Retina (tissue), 1 donor: Measurements from ENCODE around the gene INF2.

ENCODE experiments used
- DNase-seq: peaks from one replicate; pipeline ENCODE4 v3.0.0-alpha.2; 2016

Gene INF2

DNA sequence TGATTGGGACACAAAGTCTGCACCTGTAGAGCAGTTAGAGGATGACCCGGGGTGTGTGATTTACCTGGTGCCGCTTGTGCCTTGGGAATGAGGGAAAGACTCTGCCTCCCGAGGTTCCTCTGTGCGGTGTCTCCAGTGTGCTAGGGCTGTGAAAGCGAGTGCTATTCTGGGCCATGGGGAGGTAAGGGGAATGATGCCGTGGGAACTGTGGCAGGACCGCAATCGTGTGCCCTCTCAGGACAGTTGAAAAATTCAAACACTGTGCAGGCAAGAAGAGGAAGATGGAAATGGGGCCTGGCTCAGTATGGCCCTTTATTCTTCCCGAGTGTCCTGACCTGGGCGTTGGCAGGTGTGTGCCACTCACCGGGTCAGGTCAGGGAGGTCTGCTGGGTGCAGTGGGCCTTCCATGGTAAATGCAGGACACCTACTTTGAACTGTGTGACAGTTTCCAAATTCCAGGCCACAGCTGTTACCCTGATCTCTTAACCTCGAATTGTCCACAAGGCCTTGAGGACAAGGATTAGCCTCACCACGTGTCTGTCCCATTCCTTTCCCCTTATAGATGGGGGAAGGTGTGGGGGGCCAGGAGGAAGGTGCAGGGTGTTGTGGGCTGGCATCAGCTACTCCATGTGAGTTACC lies 64.9 kb downstream of the INF2 start:
- no peak for DNase-seq

DNA sequence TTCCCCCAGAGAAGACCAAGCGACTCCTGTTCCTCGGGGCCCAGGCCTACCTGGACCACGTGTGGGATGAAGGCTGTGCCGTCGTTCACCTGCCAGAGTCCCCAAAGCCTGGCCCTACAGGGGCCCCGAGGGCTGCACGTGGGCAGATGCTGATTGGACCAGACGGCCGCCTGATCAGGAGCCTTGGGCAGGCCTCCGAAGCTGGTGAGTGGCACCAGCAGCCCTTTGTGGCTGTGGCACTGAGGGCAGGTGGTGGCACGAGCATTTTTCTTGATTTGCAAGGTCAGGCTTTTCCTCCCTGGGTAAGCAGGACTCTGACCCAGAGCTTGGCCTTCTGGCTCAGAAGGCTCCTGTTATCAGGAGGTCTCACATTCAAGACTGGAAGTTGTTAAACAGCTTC lies 66.2 kb downstream of the INF2 start:
- no peak for DNase-seq

DNA sequence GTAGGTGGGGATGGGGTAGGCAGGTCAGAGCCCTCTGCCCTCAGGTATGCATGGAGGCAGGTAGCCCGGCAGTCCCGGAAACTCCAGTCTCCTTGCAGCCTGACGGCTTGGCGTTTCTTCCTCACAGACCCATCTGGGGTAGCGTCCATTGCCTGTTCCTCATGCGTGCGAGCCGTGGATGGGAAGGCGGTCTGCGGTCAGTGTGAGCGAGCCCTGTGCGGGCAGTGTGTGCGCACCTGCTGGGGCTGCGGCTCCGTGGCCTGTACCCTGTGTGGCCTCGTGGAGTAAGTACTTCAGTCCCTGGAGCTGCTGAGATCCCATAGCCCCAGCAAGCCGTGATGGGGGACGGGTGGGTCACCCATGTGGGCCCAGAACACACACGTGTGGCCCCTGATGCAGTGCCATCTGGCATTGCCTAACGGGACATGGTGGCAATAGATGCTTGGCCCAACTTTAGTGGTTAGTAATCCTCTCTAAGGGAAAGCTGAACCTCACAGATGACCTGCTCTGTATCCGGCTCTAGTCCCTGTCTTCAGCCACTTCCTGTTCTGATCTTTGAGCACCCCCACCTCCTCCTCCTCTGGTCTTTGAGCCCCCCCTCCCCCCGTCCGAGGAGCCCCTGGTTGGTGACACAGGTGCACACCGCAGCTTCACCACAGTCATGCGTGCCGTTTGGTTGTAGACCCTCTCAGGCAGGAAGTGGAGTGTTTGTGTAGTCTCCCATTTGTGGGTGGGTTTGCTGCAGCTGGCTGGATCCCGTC lies 67.2 kb downstream of the INF2 start:
- no peak for DNase-seq

DNA sequence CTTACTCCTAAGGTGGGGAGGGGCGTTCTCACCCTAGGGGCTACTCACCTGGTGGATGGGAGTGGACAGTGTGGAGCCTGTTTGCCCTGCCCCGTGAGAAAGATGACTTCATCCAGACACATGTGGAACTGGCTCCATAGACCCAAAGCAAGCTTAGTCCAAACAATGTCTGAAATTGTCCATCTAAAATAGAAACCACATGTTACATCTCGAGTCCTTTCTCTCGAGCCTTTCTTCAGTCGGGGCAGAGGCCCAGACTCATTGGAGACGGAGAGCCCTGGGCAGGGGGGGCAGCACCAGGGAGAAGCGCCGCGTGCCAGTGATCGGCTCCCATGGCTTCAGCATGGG lies 67.8 kb downstream of the INF2 start:
- DNase-seq, result no peak

DNA sequence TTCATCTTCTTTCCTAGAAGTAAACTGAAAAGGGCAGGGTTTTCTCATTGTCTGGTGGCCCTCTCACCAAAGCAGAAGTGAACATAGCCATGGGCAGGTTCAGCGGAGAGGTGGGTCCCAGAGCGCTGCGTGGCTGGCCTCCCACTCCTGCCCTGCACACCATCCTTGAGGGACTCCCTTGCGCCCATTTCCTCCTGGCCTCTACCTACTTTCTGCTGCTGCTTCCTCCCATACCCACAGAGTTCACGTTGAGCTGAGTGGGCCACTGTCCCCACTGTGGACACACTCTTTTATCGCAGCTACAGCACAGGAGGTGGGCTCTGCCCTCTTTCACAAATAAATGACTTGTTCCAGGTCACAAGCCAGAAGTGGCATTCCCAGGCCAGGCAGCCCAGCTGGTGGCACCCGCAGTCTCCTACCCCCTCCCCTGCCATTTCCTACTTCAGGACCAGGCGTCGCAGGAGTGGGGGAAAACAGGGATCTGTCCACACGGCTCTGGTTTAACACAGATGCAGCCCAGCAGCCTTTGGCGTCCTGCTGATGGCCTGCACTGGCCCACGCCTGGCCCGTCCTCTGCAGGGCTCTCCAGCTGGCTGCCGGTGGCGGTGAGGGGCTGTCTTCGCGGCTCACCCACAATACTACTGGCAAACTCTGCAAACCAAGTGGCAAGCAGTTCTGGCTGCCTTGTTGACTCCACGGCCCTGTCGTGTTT lies 68.4 kb downstream of the INF2 start:
- no peak for DNase-seq

DNA sequence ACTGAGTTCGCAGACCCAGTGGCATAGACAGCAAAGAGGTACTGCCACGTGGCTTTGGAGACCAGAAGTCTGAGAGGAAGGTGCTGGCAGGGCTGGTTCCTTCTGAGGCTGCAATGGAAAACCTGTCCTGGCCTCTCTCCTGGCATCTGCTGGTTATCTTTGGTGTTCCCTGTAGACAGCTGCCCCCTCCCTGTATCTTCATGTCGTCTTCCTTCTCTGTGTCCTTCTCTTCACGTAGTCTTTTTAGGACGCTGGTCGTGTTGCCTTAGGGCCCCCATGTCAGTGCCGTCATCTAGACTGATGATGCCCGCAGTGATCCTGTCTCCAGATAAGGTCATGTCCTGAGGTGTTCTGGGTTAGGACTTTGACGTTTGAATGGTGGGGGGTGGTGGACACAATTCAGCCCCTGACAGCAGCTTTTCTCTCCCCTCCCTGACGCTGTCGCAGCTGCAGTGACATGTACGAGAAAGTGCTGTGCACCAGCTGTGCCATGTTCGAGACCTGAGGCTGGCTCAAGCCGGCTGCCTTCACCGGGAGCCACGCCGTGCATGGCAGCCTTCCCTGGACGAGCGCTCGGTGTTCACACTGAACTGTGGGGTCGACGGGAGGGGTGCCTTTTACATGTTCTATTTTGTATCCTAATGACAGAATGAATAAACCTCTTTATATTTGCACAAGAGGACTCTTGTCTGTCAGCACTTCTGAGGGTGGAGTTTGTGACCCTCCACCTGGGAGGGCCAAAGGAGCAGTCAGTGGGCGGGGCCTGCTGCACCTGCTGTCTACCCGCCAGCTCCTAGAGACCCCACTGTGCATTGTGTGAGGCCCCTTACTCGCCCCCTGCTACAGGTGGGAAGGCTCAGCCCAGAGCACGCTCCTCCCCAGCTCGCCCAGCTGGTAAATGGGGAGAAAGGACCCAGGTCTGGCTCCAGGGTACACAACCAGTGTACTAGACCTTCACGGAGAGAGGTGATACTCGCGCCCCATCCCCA lies 69.9 kb downstream of the INF2 start:
- no peak for DNase-seq

DNA sequence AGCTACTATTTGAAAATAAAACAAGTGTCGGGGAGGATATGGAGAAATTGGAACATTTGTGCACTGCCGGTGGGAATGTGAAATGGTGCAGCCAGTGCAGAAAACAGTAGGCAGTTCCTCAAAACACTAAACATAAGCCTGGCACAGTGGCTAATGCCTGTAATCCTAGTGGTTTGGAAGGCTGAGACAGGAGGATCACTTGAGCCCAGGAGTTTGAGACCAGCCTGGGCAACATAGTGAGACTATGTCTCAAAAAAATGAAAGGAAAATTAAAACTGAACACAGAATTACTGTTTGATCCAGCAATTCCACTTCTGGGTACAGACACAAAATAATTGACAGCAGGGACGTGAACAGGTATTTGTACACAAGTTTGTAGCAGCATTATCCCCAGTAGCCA lies 76.1 kb downstream of the INF2 start:
- no peak for DNase-seq

DNA sequence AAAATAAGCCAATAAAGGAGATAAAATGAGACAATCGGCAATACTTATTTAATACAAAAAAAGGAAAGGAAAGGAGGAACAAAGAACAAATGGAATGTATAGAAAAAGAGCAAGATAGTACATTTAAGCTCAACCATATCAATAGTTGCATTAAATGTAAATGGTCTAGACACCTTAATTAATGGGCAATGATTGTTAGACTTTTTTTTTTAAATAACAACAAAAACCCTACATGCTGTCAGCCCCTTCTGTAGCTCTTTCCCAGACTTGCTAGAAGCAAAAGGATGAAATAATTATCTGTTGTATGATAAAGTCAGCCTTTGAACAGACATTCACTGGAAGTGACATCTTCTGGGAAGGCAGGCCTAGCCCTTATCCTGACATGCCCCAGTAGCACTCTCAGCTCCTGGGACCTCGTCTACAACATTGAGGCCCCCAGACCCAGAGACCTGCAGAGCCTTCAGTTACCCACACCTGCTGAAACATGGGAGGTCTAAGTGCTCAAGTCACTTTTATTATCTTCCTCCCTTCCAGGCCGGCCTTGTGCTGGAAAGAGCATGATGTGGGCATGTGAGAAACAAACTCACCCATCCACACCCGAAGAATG lies 76.9 kb downstream of the INF2 start:
- DNase-seq, result no peak

DNA sequence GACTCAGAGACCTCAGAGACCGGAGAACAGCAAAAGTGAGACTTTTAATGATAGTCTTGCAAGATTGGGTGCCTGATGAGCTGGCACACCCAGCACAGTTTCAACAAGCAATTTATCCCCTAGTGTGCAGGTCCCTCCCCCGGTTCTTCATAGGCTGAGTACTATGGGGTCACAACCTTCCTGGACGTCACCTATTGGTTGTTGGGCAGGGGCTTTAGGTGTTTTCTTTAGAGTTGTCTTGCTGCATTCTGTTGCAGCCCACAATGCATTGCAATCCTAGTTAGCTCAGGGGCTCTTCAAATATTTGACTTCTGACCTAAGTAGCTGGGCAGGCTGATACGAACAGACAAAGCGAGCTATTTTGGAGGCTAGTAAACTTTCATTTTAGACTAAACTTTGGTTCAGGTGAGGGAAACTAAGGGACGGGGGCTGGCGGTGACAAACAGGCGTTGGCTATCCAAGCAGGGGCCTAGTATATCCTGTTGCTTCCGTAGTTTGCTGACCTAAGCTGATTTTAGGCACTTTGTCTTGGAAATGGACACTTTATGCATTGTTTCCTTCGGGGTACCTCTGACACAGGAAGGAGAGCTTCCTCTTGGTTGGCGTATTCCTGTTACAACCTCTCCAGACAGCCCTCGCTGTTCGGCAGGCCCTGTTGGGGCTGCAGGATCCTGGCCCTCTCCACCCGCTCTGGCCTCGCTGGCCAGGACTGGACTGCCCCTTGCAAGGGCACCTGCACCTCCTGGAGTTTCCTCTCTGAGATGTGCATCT lies 77.6 kb downstream of the INF2 start:
- no peak for DNase-seq

DNA sequence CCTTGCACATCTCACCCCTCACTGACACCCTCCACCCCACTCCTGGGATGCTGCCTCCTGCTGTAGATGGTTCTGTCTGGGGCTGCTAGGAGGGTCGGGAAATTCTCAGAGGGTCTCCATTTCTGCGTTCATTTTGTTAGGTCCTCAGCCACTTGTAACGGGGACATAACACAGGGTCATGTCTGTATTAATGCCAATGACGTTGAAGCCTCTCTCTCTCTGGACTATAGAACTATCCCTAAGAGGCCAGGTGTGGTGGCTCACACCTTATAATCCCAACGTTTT lies 78.2 kb downstream of the INF2 start:
- no peak for DNase-seq

DNA sequence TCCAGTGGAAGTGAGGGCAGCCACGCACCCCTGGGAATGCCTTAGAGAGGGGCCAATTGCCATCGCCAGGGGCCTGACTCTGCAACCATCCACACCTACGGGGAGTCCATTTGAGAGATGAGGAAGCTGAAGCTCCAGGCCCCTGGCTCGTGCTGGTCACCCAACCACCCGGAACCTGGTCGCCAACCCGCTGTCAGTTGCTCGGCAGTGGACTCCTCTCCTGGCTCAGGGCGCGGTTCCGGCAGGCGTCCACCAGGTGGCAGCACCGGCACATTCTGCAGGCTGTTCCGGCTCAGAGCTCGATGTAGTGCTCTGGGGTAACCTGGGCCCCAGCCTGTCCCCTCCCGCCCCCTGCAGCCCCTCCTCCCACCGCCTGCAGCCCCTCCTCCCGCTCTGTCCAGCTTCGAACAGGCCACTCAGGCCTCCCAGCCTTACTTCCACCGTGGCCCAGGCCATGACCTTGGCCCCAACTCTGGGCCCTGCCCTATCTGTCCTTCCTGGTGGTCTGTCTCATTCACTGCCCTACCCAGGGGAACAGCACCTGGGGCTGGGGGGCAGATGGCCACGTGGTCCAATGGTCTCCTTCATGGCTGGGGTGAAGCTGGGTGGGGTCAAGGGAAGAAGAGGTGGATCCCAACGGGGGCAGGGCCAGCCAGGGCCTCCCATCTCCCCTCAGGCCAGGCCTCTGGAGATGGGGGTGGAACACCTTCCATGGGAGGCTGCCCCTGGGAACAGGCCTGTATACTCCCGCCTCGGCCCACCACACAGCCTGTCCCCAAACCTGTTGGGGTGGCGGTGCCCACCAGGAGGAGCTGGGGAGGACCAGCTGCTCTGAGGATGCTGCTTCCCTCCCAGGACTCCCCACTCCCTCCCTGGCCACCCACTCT lies 79.3 kb downstream of the INF2 start:
- peak; percentile 90 for DNase-seq

DNA sequence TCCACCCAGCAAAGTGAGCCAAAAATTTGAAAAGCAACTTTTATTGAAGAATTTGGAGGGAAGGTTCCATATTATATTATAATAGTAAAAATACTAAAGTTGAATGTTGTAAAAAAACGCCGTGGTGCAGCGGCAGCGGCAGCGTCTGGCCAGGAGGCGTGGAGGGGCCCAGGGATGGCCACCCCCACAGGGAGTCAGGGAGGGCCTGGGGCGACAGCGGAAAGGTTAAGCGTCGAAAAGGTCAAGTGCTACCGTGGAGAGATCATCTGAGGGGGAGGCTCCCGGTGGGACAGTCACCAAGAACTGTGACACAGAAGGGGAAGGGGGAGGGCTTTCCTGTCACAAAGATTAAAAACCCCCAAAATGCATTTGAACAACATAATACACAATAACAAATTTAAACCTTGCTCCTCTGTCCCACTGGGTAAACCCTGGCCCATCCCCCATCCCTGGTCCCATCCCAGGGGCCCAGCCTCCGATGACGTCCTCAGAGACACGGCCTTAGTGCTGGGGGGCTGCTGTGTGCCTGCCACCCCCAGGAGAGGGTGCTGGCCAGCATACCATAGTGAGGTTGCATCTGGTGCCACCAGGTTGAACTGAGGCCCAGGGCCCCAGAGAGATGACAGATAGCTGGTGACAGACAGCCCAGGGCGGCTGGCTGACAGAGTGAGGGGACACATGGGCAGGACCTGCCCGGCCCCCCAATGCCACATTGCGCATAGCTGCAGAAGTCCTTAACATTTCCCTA lies 80.1 kb downstream of the INF2 start:
- DNase-seq, result no peak

DNA sequence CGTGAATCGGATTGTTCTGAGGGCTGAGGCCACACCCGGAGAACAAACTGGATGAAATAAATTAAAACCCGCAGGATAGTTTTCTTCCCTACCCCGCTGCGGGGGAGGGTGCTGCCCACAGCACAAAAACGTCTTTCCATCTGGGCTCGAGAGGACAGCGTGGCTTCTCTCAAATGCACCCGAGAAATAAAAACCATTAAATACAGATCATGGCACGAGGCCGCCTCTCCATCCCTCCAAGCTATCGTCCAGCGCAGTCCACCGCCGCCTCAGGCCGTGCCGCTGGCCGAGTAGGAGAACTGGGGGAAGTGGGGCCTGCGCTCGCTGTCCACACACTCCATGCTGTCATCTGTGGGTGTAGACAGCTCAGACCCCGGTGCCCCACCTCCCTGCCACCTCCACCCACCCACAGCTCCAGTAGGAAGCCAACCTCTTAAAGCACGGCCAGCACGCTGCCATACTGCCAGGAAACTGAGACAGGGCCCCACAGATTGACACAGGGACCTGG lies 80.7 kb downstream of the INF2 start:
- no peak for DNase-seq

DNA sequence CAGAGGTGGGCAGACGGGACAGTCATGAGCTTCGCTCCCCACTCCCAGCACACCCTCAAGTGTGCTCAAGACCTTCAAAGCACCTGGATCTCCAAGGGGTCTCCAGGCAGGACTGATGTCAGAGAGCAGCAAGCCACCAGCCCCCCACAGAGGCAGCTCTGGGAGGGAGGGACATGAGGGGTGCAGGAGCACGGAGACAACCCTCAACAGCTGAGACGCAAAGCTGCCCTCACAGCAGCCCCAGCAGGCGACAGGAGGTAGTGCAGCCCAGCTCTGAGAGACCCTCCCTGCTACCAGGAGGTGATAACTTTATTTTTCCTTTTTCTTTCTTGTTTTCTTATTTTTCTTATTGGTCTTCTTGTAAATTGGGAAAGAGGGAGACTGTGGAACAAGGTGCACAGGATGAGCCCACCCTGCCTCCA lies 81.4 kb downstream of the INF2 start:
- no peak for DNase-seq

DNA sequence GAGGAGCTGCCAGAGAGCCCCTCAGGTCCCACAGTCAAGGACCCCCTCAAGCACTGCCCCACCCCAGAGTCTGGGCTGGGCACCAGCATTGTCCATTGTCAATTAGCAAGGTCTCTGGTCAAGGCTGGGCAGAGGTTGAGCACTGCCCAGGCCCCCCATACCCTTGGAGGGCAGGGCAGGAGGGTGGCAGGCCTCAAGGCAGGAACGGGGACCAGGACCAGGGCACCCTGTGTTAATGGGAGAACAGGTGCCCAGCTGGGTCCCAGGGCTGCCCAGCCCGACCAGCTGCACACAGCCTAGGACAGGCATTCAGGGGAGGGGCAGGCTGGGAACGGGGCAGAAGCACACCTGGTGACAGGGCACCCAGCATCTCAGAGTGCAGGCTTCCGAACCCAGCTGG lies 82.0 kb downstream of the INF2 start:
- DNase-seq, result no peak
